Hematopoietic multipotent progenitor cell (in vitro differentiated cells): ENCODE results near the gene YWHAB. TPM values are rescaled to one million over a fixed set of nuclear protein-coding genes. Genes with fewer than 3 reads are reported as not detected.

Experiments used
- DNase-seq, 3 donors: peaks; one replicate each; pipeline ENCODE4 v3.0.0-alpha.2; 2011 to 2015; ENCODE audit warnings: low read depth in 2 of 3, low spot score in 2 of 3
- total RNA-seq: library from RNA; depleted of rRNA; stranded (reverse); fragments of >200 nt; gene quantifications from one replicate; pipeline ENCODE4 v1.2.3, GENCODE V29; 2012

The YWHAB gene
- total RNA-seq, 1 donor = 38.5 TPM

GRCh38 chr20:44950368-44950767, 64.9 kb downstream of the YWHAB start:
- DNase-seq = no peak

GRCh38 chr20:44952731-44953130, 67.2 kb downstream of the YWHAB start:
- no peak for DNase-seq

- no peak for DNase-seq
Observed at GRCh38 chr20:44954211-44954610, 68.7 kb downstream of the YWHAB start.

- no peak for DNase-seq
Observed at GRCh38 chr20:44955270-44955669, 69.8 kb downstream of the YWHAB start.

GRCh38 chr20:44956410-44956809, 70.9 kb downstream of the YWHAB start:
- DNase-seq = no peak

Other genes starting within 250 kb of the YWHAB start
- 96.7 TPM for gene ADA, start 234.0 kb upstream of the YWHAB start, total RNA-seq
- under 0.01 TPM for gene CCN5, start 170.3 kb upstream of the YWHAB start, total RNA-seq
- gene KCNK15, start 139.8 kb upstream of the YWHAB start, total RNA-seq = 0.27 TPM
- gene RIMS4, start 75.2 kb upstream of the YWHAB start, total RNA-seq = not detected
- gene PABPC1L, start 24.4 kb downstream of the YWHAB start, total RNA-seq = 19.7 TPM
- 20.2 TPM for gene TOMM34, start 74.7 kb downstream of the YWHAB start, total RNA-seq
- 47.7 TPM for gene STK4, start 80.8 kb downstream of the YWHAB start, total RNA-seq
- gene KCNS1, start 215.4 kb downstream of the YWHAB start, total RNA-seq = 0.54 TPM
- gene WFDC5, start 229.5 kb downstream of the YWHAB start, total RNA-seq = not detected
- not detected for gene WFDC12, start 238.8 kb downstream of the YWHAB start, total RNA-seq